GM19395 (cell line): Measurements from ENCODE around the gene VIPR2.

Experiments
- ATAC-seq: cut with Tn5 transposase; IDR thresholded peaks from one replicate; pipeline ENCODE4 v1.9.1; 2021; ENCODE audit warnings: mild to moderate bottlenecking, moderate library complexity; ENCODE audit not compliant: unreplicated experiment

Gene VIPR2

DNA sequence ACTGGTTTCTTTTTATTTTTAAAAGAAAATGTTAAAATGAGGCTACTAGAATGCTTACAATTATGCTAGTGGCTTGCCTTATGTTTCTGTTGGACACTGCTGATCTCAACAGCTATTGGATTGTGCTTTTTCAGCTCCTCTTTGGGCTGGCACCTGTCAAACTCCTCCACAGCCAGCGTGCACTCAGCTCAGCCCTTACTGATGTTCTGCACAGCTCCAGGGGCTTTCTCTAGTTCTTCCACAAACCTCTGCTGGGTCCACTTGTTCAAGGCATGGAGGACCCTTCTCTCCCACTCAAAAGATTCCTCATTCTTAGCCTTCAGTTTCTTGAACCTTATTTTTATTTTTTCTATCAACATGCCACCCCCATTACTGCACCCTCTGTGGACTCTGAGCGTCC, 96.0 kb downstream of the VIPR2 start:
- ATAC-seq, result no peak

DNA sequence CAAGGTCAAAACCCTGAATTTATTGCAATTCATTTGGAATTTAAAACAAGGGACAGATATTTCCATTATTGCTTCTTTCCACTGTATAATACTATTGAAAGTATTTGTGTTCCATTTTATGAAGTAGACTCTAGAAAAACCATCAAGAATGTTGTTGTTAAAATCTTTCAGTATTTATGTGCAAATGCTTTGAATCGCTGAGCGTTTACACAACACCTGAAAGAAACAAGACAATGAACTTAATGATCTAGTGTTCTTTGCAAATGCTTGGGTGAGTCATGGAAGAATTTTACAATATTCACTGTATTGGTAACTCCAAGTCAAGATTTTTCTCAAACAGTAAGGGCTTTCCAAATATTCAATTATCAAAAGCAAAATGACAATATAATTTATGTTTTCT, 97.1 kb downstream of the VIPR2 start:
- ATAC-seq, result no peak

GRCh38 chr7:159046300-159046699, 98.4 kb downstream of the VIPR2 start:
- ATAC-seq, result no peak

GRCh38 chr7:159045839-159046238, 98.8 kb downstream of the VIPR2 start:
- ATAC-seq, result no peak

DNA sequence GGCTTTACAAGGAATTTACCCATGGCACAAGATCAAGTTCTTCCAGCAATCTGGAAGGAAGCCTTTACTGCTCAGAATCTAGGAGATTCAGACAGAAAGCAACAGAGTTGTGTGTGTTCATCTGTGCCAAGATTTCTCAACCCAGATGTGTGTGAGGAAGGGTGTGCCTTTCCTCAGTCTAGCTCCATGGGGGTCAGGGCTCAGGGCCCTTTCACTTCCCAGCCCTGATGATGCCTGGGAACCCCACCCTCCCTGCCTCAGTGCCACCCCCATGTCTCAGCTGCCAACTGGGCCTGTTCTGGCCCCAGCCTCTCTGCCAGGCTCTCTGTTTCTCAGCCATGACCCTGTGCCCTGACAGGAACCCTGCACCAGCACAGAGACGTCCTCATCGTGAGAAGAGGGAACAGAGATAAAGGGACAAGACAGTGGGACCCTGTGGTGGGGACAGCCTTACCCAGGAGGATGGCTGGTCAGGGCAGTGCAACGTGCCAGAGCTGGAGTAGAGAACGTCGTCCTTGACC, 102.0 kb downstream of the VIPR2 start:
- ATAC-seq, result no peak

DNA sequence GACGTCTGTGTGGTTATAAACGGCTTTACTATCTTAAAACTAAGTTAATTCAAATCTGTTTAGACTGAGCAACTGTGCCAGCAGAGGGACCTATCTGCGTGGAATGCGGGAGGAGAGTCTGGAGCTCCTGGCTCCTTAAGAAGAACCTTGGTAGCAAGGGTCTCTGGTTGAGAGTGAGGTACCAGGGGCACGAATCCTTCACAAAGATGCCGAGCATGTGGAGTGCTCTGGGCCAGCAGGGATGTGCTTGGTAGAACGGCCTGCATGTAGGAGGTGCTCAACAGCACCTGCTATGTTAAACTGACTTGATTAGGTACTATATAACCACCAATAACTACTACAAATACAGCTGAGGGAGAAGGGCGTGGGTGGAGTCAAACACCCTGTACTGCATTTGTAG, 102.6 kb downstream of the VIPR2 start:
- no peak for ATAC-seq

DNA sequence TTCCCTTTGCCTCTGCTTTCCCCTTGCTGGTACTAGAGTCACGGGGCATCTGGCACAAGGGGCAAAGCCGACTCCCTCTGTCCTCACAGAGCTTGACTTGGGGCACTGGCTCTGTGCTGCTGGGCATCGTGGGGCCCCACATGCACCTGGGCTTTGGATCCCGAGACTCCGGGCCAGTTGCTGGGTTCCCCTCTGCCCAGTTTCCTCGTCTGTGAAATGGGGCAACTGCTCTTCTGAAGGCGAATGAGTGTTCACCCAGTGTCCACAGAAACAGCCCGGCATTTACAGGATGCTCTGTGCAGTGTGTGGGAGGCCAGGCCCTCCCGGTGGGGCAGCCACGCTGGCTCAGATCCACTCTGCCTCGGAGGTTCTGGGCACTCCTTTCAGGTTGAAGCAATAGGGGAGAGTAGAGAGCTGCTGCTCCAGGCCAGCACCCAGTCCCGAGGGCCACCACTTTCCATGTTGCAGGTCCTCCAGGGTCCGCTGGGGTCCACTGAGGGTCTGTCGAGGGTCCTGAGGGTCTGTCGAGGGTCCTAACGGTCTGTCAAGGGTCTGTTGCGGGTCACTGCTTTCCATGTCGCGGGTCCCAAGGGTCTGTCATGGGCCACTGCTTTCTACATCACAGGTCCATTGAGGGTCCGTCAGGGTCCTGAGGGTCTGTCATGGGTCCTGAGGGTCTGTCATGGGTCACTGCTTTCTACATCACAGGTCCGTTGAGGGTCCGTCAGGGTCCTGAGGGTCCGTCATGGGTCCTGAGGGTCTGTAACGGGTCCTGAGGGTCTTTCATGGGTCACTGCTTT, 103.6 kb downstream of the VIPR2 start:
- no peak for ATAC-seq

- ATAC-seq, result no peak
Measured at GRCh38 chr7:159040146-159040545, 104.5 kb downstream of the VIPR2 start.

- no peak for ATAC-seq
Measured at GRCh38 chr7:159039716-159040115, 105.0 kb downstream of the VIPR2 start.

GRCh38 chr7:159038066-159038465, 106.6 kb downstream of the VIPR2 start:
- no peak for ATAC-seq

- no peak for ATAC-seq
Measured at GRCh38 chr7:159036916-159037605, 107.6 kb downstream of the VIPR2 start.

- no peak for ATAC-seq
Measured at GRCh38 chr7:159035571-159036073, 109.0 kb downstream of the VIPR2 start.

- no peak for ATAC-seq
Measured at GRCh38 chr7:159034988-159035387, 109.7 kb downstream of the VIPR2 start.

DNA sequence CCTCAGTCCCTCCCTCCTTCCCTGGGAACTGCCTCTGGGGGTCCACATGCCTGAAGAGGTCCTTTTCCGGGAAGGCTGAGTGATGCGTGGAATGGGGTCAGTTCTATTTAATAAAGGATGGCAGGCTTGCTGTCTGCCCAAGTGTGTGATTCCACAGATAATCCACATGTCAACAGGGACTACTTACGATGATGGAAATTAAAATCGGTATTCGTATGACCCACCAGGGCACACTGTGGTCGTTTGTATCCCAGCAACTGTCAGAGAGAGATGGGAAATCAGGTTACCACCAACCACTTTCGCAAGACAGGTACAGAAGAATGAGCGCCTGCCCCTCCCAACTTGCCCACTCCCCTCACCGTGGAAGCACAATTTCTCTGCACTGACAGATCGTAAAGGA, 110.3 kb downstream of the VIPR2 start:
- ATAC-seq, result no peak

DNA sequence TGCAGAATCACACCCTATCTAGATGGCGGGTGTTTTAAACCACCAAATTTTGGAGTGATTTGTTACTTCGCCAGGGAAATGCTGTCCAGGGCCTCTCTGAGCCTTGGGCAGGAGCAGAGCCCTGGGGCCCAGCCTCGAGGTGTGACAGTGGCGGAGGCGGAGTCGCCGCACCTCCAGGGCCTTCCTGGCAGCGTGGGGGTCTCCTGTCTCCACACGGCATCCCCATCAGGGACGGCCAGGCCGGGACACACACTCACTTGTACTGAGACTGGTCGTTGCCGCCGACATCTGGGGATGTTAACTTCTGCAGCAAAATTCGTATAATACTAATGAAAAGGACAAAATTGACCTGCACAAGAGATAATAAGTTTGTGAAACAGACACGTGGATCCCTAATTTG, 110.7 kb downstream of the VIPR2 start:
- ATAC-seq, result no peak

DNA sequence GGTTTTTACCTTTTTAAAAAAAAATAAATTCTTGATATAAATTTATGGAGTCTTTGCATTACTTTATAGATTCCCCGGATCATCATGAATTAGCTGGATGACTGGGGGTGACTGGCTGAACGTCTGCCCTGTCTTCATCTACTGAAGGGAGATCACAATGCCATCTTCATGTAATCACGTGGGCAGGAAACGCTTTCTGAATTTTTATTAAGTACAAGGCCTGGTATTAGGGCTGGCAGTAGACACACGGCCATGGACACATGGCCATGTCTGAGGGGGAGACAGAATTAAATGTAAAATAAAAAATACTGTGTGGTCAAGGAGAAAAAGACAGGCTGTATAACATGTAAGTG, 111.2 kb downstream of the VIPR2 start:
- ATAC-seq, result no peak

GRCh38 chr7:159032753-159033472, 111.8 kb downstream of the VIPR2 start:
- ATAC-seq, result no peak

GRCh38 chr7:159032322-159032721, 112.3 kb downstream of the VIPR2 start:
- ATAC-seq, result no peak

DNA sequence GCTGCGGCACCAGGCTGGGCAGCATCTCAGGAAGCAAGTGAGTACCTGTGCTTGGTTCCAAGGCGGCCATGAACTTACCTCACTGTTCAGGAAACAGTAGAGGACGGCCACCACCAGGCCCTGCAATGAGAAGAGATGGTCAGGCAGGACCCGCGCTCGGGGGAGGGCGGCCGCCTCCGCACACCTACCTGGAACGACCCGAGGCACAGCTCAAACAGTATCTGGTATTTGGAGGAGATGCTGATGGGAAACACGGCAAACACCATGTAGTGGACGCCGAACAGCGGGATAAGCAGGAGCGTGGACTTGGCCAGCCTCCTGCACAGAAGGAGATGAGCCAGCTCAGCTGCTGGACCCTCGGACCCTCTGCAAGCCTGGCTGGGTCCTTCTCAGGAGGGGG, 112.9 kb downstream of the VIPR2 start:
- no peak for ATAC-seq

GRCh38 chr7:159031135-159031701, 113.4 kb downstream of the VIPR2 start:
- ATAC-seq, result no peak

- ATAC-seq, result no peak
Measured at GRCh38 chr7:159030490-159031134, 114.1 kb downstream of the VIPR2 start.
